ENCODE data around the gene TXNDC8.
"Not testable (repeated sequence)": the region's sequence is repeated elsewhere in the genome, so short reads cannot be mapped to it uniquely, and the experiment has no call there.

TXNDC8 gene

GRCh38 chr9:110328763-110329162, 8.9 kb downstream of the TXNDC8 start:
- no peak for DNase-seq (ENCODE audit: extremely low read depth in 1 of 2, low read depth in 1 of 2)

DNA sequence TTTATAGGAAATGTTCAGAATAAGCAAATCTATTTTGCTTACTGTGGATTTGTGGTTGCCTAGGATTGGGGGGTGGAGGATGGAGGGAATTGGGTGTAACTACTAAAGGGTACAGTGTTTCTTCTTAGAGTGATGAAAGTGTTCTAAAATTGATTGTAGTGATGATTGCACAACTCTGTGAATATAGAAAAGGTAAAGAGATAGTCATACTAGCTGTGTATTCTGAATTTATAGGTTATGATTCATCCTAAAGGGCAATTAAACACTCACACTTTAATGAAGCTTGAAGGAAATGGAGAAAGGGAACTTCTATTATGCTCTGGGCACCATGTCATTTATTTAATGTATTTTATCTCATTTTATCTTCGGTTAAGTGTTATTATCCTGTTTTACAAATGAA, 9.9 kb downstream of the TXNDC8 start:
- no peak for DNase-seq (ENCODE audit: extremely low read depth in 1 of 2, low read depth in 1 of 2)

DNA sequence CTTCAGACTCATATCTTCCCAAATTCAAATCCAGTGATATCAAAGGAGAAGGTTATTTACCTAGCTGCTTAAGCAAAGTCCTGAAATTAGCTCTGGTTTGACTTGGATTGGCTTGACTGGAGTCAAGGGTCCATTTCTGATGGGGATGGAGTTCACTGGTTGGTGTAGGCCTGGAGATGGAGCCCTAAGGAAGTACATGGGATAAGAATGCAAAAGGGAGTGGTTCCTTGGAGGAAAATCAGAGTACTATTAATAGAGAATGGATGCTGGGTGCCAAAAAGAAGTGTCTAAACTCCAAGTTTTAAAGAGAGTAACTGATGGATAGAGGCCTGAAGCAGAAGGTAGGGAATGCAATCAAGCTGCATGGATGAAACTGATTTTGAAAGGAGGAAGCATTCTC, 13.8 kb downstream of the TXNDC8 start:
- DNase-seq (ENCODE audit: extremely low read depth in 1 of 2, low read depth in 1 of 2): no peak

GRCh38 chr9:110320651-110321445, 16.8 kb downstream of the TXNDC8 start:
- DNase-seq (ENCODE audit: extremely low read depth in 1 of 2, low read depth in 1 of 2): no peak

DNA sequence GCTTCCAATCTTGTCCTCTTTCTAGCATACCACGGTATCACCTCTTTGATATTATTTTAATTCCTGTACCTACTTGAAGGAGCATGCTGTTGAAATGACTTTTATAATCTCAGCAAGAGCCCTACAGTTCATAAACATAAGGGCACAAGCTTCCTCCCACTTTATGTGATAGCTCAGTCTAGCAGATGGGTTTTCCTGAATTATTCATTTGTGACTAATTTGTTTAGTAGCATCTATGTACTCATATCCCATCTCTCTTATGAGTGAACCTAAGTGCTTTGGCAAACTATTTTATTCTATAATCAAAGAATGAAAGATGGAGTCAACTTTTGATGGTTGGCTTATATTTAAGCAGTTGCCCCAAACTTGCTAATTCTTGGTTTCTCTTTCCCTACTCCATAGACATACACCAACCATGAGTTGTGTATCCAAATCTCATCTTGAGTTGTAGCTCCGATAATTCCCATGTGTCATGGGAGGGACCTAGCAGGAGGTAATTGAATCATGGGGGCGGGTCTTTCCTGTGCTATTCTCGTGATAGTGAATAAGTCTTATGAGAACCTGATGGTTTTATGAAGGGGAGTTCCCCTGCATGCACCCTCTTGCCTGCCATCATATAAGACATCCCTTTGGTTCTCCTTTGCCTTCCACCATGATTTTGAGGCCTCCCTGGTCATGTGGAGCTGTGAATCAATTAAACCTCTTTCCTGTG, 17.7 kb downstream of the TXNDC8 start:
- no peak for DNase-seq (ENCODE audit: extremely low read depth in 1 of 2, low read depth in 1 of 2)

DNA sequence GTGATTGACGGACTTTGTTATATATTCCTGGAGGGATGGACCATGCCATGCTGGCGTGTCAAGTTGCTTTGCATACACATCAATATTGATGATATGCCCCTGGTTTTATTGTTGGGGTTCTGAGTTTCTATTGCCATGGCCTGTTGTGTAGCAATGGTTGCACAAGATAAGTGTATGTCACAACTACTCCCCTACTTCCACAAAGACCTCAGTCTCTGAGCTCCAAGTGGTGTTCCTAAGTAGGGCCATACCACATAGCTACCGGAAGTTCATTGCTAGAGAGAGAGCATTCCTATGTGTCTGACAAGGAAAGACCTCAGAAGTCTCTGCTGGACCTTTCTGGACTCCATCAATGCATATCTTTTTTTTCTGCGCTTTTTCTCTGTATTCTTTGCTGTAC, 19.8 kb downstream of the TXNDC8 start:
- DNase-seq (ENCODE audit: extremely low read depth in 1 of 2, low read depth in 1 of 2): no peak

- no peak for DNase-seq (ENCODE audit: extremely low read depth in 1 of 2, low read depth in 1 of 2)
Observed at GRCh38 chr9:110316261-110317075, 21.2 kb downstream of the TXNDC8 start.

DNA sequence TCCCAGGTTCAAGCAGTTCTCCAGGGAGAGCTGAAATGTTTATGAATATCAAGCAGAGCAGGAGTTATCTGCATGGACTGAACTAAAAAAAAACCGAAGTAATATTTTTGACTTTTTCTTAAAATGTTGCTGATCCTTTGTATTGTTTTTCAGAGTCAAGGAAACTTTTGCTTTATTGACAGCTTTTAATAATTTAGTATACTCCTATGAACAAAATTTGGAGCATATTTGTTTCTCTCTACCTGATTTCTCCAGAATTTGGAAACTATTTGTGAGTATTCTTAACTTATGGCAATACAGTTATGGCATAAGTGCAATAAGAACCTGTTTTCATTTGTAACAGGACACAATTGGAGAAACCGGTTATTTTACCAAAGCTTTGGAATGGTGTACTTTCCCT, 25.7 kb downstream of the TXNDC8 start:
- DNase-seq (ENCODE audit: extremely low read depth in 1 of 2, low read depth in 1 of 2): not testable (repeated sequence)

DNA sequence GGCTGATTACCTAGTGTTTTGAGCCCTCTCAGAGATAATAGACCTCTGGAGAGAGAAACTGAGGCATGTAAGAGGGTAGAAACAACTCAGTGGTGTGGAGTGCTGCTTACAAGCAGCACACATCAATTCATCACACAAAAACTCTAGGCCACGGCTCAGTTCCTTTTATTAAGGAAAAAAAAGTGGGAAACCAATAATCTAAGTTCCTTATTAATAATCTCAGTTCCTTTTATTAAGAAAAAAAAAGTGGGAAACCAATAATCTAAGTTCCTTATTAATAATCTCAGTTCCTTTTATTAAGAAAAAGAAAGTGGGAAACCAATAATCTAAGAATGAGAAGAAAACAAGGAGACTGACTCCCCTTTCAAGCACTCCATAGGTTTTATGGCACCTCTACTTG, 28.0 kb downstream of the TXNDC8 start:
- DNase-seq (ENCODE audit: extremely low read depth in 1 of 2, low read depth in 1 of 2): no peak

DNA sequence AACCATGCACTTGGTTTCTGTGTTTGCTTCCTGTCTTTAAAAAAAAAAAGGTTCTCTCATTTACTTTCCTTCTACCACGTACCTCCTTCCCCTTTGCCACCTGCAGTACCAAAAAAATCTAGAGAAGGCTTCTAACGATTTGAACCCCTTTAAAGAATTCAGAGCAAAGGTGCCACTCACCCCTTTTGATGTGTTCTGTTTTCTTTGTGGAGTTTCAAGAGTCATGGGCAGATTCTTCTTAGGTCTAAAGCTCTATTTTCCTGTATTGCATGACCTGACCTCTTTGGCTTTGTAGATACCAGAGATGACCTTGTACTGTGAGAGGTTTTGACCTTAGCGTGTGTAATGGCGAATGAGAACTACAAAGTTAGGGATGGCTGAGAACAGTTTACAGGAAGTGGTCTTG, 29.0 kb downstream of the TXNDC8 start:
- DNase-seq (ENCODE audit: extremely low read depth in 1 of 2, low read depth in 1 of 2): no peak

- DNase-seq (ENCODE audit: extremely low read depth in 1 of 2, low read depth in 1 of 2): no peak
Observed at GRCh38 chr9:110307191-110307590, 30.5 kb downstream of the TXNDC8 start.

DNA sequence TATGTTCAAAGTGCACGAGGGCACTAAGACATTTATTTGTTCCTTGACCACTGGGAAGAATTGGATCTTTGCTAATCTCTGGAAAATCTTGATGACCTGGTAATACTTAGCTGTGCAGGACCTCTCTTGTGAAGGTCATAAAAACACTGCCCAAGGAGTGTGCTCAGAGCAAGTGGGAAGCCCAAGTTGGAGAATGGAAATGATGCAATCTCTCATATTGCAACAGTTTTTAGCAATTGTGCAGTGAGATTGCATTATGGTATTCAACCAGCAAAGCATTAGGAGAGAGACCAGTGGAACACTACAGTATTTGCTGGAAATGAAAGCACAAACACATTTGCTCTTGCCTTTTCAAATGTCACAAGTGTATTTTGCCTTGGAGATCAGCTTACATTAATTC, 34.5 kb downstream of the TXNDC8 start:
- DNase-seq (ENCODE audit: extremely low read depth in 1 of 2, low read depth in 1 of 2): no peak

GRCh38 chr9:110298043-110298605, 39.5 kb downstream of the TXNDC8 start:
- no peak for DNase-seq (ENCODE audit: extremely low read depth in 1 of 2, low read depth in 1 of 2)

GRCh38 chr9:110293248-110293647, 44.4 kb downstream of the TXNDC8 start:
- DNase-seq (ENCODE audit: extremely low read depth in 1 of 2, low read depth in 1 of 2): no peak

DNA sequence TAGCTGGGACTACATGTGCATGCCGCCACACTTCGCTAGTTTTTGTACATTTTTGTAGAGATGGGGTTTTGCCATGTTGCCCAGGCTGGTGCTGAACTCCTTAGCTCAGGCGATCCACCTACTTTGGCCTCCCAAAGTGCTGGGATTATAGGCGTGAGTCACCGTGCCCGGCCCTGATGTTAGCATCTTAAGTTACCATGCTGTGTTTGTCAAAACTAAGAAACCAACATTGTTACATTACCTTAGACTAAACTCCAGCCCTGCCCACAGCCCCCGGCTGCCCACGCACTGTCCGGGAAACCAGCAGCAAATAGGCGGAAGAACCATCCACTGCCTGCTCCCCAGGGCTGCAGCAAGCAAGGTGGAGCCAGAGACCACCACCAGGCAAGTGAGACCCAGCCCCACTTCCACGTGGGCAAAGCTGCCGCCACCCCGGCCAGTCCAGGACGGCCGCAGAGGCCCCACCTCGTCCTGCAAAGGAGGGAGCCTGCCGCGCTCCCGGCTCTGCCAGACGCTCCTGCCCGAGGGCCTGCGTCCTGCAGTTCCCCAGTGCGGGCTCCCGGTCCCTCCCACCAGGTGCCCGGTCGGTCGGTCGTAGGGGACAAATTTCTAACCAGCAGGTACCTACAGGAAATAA, 45.6 kb downstream of the TXNDC8 start:
- no peak for DNase-seq (ENCODE audit: extremely low read depth in 1 of 2, low read depth in 1 of 2)

GRCh38 chr9:110290001-110290400, 47.7 kb downstream of the TXNDC8 start:
- no peak for DNase-seq (ENCODE audit: extremely low read depth in 1 of 2, low read depth in 1 of 2)

GRCh38 chr9:110288503-110288902, 49.2 kb downstream of the TXNDC8 start:
- no peak for DNase-seq (ENCODE audit: extremely low read depth in 1 of 2, low read depth in 1 of 2)

DNA sequence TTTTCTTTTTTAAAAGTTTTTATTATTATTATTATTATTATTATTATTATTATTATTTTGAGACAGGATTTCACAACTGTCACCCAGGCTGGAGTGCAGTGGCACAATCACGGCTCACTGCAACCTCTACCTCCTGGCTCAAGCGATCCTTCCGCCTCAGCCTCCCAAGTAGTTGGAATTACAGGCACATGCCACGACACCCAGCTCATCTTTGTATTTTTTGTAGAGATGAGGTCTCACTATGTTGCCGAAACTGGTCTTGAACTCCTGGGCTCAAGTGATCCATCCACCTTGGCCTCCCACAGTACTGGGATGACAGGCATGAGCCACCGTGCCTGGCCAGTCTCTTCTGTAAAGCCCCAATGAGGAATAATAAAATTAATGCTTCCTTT, 50.4 kb downstream of the TXNDC8 start:
- no peak for DNase-seq (ENCODE audit: extremely low read depth in 1 of 2, low read depth in 1 of 2)

DNA sequence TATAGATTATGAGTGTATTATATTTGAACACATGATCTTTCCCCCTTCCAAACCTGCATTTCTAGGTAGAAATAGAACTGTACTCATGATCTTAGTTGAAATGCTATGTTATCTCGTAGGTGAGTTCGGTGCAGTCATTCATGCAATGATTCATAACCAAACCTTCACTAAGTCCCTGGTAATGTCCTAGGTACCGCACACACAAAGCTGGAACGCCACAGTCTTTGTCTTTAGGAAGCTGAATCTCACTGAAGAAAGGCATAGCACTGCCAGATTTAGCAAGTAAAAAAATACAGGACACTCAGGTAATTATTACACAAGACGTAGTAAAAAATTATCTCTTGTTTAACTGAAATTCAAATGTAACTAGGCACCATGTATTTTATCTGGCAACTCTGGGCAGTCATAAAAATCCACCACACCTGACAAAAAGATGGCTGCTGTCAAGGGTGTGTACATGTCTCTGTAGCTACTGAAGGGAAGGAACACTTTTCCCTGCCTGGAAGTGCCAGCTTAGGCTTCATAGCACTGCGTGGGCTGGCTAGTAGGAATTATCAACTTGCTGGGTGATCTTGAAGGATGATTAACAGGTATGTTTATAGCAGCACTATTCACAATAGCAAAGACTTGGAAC, 53.3 kb downstream of the TXNDC8 start:
- DNase-seq (ENCODE audit: extremely low read depth in 1 of 2, low read depth in 1 of 2): no peak

- no peak for DNase-seq (ENCODE audit: extremely low read depth in 1 of 2, low read depth in 1 of 2)
Observed at GRCh38 chr9:110283751-110284150, 53.9 kb downstream of the TXNDC8 start.

Measured in stimulated activated CD8-positive, alpha-beta memory T cell treated with anti-CD3 and anti-CD28 coated beads, Interleukin-7, amount 100 ng/mL, for 48 hours (primary cell).